GM12875 (cell line): Measurements from ENCODE around the gene ZC3H8.

Source experiments
- H3K4me3 ChIP-seq: one replicate; pipeline ENCODE4 v1.5.1; 2011; ENCODE audit warnings: low read depth, low read length, control low read depth
- TF ChIP-seq, protein P1 (sequence below): IDR thresholded peaks from 2 replicates; pipeline ENCODE4 v1.5.1; 2011; ENCODE audit warnings: low read depth, mild to moderate bottlenecking, control low read depth, inconsistent platforms, low read length, moderate library complexity, borderline replicate concordance; ENCODE audit not compliant: insufficient read depth

Gene ZC3H8

DNA sequence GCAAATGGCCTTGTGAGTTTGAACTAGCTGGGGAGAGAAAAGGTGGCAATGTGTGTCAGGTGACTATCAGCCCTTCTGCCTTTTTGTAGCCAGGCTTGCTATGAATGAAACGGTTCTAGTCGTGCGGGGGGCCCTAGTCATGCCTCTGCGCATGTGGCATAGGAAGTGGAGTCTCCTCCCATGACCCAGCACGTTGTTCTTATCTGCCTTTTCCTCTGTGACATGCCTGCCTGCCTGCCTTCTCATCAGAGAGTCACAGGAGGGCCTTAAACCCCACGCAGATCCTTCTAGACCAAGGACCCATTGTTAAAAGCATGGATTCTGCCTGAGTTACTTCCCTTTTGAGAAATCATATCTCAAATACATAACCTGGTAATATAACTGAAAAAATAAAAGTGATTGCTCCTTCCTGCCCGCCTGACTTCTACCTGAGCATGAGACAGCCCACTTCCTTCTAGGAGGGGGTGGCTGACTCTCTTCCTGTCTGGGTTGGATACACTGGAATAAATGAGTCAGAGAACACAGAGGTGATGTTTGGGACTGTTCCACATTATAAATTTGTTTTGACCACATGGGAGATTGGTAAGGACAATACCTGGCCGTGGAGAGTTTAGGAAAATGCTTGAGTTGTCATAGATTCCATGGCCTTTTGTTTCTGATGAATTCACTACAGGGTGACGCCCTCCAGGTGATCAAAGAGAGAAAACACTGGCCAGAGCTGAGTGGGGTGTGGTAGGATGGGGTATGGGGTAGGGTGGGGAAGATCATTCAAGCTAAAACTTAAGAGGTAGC, 66.8 kb downstream of the ZC3H8 start:
- TF ChIP-seq, protein P1, sequence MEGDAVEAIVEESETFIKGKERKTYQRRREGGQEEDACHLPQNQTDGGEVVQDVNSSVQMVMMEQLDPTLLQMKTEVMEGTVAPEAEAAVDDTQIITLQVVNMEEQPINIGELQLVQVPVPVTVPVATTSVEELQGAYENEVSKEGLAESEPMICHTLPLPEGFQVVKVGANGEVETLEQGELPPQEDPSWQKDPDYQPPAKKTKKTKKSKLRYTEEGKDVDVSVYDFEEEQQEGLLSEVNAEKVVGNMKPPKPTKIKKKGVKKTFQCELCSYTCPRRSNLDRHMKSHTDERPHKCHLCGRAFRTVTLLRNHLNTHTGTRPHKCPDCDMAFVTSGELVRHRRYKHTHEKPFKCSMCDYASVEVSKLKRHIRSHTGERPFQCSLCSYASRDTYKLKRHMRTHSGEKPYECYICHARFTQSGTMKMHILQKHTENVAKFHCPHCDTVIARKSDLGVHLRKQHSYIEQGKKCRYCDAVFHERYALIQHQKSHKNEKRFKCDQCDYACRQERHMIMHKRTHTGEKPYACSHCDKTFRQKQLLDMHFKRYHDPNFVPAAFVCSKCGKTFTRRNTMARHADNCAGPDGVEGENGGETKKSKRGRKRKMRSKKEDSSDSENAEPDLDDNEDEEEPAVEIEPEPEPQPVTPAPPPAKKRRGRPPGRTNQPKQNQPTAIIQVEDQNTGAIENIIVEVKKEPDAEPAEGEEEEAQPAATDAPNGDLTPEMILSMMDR = no peak
- H3K4me3 ChIP-seq = no peak overlapping the region

- TF ChIP-seq, protein P1 = no peak
- H3K4me3 ChIP-seq = no peak overlapping the region
Observed at GRCh38 chr2:112187046-112187715, 67.7 kb downstream of the ZC3H8 start.

GRCh38 chr2:112185131-112185530, 69.7 kb downstream of the ZC3H8 start:
- TF ChIP-seq, protein P1 = no peak
- no peak overlapping the region for H3K4me3 ChIP-seq

DNA sequence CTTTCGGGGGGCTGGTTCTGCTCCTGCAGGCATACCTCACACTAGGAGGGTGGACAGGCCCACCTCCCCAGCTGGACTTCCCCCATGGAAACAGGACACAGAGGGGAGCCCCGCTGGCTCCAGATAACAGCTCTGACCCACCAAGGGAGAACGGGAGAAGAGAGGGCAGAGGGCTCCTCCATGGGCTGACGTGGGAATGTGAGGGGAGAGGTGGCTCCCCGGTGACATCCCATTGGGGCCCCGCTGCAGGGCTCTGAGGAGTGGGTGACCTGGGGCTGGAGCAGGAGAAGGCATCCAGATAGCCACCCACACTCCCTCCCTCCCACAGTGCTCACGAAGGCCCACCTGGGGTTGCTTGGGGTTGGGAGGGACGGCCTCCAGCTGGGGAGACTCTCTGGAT, 70.7 kb downstream of the ZC3H8 start:
- no peak overlapping the region for H3K4me3 ChIP-seq
- TF ChIP-seq, protein P1 = no peak

GRCh38 chr2:112183327-112184025, 71.4 kb downstream of the ZC3H8 start:
- TF ChIP-seq, protein P1 = no peak
- H3K4me3 ChIP-seq = no peak overlapping the region

DNA sequence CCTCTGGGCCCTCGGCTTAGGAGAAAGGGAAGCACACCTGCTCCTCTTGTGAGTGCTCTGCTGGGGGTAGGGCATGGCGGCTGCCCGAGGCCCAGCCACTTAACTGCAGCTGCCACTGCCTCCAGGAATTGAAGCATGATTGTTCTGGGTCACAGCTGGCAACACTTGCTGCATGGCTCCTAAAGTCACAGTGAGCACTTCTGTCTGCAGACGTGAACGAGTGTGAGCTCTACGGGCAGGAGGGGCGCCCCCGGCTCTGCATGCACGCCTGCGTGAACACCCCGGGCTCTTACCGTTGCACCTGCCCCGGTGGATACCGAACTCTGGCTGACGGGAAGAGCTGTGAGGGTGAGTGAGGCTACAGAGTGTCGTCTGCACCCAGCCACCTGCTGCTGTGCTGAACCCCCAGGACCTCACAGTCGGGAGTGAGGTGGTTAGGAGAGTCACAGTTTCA, 72.2 kb downstream of the ZC3H8 start:
- H3K4me3 ChIP-seq = no peak overlapping the region
- TF ChIP-seq, protein P1 = no peak
